Measurements from ENCODE around the gene IFT80.

Gene IFT80

DNA sequence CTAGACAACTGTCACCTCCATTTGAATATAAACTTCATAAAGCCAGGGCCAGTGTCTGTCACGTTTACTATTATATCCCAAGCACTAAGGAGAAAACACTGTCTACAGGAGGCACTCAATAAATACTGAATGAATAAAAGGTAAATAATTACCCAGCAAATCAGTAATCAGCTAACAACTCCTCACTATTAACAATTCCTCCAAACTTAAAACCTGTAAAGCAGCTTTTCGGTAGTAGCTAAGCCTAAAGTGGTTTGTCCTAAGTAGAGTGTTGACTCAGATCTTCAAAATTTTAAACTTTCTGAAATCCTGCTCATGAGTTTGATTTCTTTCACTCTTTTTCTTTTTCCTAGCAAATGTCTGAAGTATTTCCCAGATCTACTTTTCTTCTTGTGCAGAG lies 133.9 kb downstream of the IFT80 start:
- no peak for DNase-seq (ENCODE audit: low spot score)

GRCh38 chr3:160260587-160261270 lies 138.3 kb downstream of the IFT80 start:
- no peak for DNase-seq (ENCODE audit: low spot score)

- no peak for DNase-seq (ENCODE audit: low spot score)
Observed at GRCh38 chr3:160259589-160259988, 139.4 kb downstream of the IFT80 start.

DNA sequence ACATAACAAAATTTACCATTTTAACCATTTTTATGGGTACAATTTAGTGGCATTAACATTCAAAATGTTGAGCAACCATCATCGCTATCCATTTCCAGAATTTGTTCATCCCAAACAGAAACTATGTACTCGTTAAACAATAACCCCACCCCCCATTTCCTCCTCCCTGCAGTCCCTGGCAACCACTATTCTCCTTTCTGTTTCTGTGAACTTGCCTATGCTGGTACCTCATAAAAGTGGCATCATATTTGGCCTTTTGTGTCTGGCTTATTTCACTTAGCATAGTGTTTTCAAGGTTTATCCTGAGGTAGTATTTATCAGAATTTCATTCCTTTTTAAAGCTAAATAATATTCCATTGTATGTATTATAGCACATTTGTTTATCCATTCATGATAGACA lies 141.4 kb downstream of the IFT80 start:
- DNase-seq (ENCODE audit: low spot score) = no peak

DNA sequence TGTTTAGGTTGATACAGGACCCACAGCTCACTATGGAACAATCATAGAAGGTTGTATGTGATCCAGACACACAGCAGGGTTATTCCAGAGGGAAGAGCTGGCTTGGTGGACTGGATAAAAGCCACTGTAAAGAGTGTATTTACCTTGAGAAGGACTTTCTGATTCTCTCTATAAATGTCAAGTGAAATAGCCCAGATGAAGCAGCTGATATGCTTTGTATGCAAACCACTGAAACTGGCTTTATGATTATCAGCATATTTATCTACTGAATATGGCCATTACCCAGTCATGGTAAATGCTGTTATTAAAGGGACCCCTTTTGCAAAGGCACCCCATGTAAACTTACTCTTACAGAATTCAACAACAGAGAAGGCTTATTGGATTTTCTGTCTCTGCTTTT lies 145.7 kb downstream of the IFT80 start:
- no peak for DNase-seq (ENCODE audit: low spot score)

GRCh38 chr3:160247766-160248165 lies 151.3 kb downstream of the IFT80 start:
- DNase-seq (ENCODE audit: low spot score) = no peak

- DNase-seq (ENCODE audit: low spot score) = no peak
Observed at GRCh38 chr3:160245261-160245800, 153.7 kb downstream of the IFT80 start.

DNA sequence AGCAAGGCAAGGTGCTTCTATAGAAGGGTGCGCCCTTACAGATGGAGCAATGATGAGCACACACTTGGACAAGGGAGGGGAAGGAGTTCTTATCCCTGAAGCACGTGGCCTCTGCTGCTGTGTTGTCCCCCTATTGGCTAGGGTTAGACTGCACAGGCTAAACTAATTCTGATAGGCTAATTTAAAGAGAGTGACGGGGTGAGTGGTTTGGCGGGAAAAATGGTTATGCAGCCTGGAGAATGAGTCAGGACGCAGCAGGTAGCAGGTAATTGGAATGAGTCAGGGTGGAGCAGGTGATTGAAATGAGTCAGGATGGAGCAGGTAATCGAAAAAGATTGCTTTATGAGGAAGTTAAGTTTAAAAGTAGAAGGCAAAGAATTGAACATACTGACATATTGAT lies 158.3 kb downstream of the IFT80 start:
- DNase-seq (ENCODE audit: low spot score) = peak; percentile 9

GRCh38 chr3:160232014-160232413 lies 167.0 kb downstream of the IFT80 start:
- DNase-seq (ENCODE audit: low spot score) = no peak

DNA sequence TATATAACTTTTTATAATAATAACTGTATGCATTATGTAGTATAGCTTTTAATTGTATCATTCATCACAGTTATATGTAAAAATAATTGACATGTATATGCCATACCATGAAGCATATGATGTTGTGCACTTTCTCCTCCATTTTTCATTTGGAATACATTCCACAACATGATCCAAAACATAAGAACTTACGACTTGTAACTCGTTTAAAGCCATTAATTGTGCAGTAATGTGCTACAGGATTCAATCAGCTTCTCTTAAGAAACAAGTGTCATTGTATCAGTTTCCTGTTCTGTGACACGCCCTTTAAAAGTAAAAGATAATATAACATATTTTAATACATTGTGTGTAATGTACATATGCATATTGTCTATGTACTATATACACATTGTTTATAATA lies 171.6 kb downstream of the IFT80 start:
- DNase-seq (ENCODE audit: low spot score) = no peak

DNA sequence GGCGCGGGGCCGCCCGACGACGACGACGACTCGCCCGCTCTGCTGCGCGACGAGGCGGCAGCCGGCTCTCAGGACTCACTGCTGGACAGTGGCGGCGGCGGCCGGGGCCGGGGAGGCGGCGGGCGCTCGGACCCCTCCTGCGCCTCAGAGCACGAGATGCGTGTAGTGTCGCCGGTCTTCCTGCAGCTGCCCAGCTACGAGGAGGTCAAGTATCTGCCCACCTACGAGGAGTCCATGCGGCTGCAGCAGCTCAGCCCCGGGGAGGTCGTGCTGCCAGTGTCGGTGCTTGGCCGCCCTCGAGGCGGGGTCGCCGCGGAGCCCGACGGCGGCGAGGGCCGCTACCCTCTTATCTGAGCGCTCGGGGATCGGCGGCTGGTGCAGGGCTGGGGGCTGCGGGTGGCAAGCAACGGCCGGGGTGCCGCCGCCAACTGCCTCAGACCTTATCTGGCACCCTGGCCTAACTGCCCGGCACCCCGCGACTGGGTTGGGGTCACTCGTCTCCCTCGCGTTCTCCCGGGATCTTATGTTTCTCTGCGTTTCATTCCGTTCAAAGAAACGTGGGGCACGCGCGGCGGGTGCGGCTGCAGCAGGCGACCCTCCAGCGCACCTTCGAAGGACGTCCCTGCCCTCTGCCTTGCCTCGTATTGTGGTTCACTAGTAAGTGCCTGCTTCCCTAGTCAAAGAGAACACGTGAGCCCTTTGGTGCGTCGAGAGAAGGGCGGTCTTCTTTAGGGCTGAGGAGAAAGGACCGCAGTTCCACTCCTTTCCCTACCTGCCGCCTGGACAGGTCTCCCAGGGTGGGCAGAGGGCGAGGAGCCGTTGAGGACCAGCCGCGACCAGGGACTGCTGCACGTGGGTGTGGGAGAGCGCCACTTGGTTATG lies 172.8 kb downstream of the IFT80 start:
- no peak for DNase-seq (ENCODE audit: low spot score)

DNA sequence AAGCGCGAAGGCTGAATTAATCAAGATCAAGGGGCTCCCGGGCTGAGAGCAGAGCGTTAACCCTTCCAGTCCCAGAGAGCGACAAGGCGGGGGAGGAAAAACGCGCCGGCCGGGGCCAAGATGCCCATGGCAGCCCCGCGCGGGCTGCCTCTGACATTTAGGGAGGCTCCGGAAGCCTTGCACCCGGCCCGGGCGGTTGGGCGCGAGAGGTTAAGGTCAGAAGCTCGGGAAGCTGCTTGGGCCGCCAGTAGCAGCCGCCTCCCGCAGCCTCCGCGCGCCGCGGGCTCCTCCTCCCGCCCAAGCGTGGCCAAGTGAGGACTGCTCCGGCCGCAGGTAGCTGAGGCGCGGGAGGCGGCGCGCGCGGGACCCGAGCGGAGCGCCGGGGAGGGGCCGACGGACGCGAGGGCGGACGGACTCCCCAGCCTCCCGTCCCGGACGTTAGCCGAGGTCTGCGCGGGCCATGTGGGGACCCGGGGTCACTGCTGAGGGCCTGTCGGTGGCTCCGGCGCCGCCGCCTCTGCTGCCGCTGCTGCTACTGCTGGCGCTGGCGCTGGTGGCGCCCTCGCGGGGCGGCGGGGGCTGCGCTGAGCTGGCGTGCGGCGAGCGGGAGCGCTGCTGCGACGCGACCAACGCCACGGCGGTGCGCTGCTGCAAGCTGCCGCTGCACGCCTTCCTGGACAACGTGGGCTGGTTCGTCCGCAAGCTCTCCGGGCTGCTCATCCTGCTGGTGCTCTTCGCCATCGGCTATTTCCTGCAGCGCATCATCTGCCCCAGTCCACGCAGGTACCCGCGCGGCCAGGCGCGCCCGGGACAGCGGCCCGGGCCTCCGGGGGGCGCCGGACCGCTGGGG lies 173.6 kb downstream of the IFT80 start, which contains the start of gene C3orf80:
Gene C3orf80 (plus strand): TSS at position 247 of the 850 bp plus-strand sequence. CDS start 214 bp downstream, at position 461.
- DNase-seq (ENCODE audit: low spot score) = peak; percentile 69

- no peak for DNase-seq (ENCODE audit: low spot score)
Observed at GRCh38 chr3:160224811-160225175, 174.2 kb downstream of the IFT80 start.

- no peak for DNase-seq (ENCODE audit: low spot score)
Observed at GRCh38 chr3:160224256-160224655, 174.8 kb downstream of the IFT80 start.

DNA sequence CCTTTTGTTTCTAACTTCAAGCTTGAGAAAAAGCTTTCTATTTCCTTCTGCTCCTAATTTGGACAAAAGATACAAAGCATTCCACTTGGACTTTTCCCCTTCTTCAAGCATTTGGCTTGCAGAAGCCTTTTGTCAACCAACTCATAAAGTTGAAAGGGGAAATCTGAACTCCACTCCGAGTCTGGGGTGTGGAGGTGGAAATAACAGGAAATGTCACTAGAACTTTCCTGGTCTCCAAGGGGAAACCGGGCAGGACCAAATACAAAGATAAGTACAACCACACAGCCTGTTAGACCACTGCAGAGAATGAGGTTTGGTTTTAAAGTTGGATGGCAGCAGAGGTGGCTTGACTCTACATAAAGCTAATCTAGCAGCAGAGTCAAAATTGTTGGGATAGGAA lies 178.0 kb downstream of the IFT80 start:
- no peak for DNase-seq (ENCODE audit: low spot score)

GRCh38 chr3:160220038-160220437 lies 179.0 kb downstream of the IFT80 start:
- DNase-seq (ENCODE audit: low spot score) = no peak

DNA sequence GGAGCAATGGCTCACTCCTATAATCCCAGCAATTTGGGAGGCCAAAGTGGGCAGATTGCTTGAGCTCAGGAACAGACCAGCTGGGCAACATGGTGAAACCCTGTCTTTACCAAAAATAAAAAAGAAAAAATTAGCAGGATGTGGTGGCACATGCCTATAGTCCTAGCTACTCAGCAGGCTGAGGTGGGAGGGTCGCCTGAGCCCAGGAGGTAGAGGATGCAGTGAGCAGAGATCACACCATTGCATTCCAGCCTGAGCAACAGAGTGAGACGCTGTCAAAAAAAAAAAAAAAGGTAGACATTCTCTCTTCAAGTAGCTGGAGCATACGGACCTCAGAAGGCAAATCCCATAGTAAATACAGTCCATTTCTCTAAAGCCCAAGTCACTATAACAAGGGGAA lies 180.9 kb downstream of the IFT80 start:
- DNase-seq (ENCODE audit: low spot score) = no peak

DNA sequence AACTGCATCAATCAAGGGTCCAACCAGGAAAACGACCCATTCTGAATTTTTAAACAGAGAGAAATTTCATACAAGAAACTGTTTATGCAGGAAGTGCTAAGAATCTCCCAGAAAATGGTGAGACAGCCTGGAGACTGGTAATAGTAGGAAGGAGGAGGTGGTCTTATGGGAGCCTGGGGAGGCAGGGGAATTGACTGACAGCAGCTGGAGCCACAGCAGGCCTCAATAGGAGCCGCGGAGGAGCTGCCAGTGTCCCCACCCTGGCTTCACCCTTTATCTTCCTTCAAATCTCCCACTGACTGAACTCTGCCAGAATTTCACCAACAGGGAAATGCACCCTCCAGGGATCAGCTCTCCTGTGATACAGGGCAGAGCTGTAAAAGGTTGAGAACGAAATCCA lies 181.3 kb downstream of the IFT80 start:
- DNase-seq (ENCODE audit: low spot score) = no peak

DNA sequence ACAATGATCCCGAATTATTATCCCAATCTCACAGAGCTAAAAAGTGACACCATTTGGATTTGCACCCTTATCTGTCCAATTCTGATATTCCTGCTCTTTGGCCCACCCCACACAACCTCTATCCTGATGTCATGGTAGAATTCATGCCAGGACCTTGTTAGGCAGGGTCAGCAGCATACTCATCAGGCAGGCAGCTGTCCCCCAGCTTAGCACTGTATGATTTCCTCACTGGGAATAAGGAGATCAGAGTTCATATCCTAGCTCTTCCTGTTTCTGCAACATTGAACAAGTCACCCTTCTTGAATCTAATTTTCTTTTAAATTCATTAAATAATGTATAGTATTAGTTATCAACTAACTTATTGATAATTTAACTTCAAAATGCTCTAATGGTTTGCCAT lies 185.8 kb downstream of the IFT80 start:
- no peak for DNase-seq (ENCODE audit: low spot score)

DNA sequence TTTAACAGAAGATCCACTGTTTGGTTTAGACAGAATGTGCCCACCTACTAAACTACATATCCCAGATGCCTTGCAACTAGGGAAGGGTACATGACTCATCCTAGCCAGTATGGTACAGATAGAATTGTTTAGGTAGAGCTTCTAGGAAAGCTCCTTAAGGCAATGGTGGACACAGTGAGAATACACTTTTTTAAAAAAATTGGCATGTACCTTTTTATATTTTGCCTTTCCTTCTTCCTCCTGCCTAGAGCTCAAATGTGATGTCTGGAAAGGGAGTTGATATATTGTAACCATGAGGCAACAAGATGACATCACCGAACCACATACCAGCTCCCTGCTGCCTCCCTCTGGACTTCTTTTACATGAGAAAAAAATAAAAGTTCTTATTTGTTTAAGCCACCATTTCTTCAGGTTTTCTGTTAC lies 188.2 kb downstream of the IFT80 start:
- DNase-seq (ENCODE audit: low spot score) = peak; percentile 7

GRCh38 chr3:160210341-160210740 lies 188.7 kb downstream of the IFT80 start:
- DNase-seq (ENCODE audit: low spot score) = no peak

Measured in LoVo (cell line).